ENCODE results near the gene RNF222.

Gene RNF222

DNA sequence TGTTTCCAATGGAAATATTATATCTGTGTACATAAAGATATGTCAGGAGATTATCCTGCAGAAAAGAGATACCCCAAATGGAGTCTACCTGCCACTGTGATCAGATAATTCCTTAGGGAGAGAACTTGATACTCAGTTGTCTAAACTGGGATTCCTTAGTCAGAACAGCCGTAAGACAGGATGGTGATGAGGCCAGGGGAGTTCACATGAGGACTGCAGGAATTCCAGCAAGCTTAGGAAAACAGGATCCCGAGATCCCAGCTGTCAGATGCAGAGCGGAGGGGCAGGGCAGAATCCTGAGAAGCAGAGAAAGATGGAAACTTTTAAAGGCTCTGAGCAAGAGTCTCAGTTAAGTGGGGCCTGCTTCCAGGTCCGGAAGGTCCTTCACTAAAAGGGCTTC lies 25.8 kb downstream of the RNF222 start:
- Histone ChIP-seq H3K4me1 (ENCODE audit: control insufficient read depth, insufficient read depth, low read length) (peaks cover 2% of the 10 kb centered on the region), H3K27me3 (ENCODE audit: control insufficient read depth, insufficient read depth, low read length) (no peaks in the 10 kb centered on the region), H3K9ac (ENCODE audit: low read length) (no peak overlapping the region), H3K27ac (ENCODE audit: low read depth, low read length) (no peak overlapping the region), H3K36me3 (ENCODE audit: control insufficient read depth, insufficient read depth, low read length) (peaks cover 6% of the 10 kb centered on the region), H3K4me3 (ENCODE audit: low read length) (no peak overlapping the region)

DNA sequence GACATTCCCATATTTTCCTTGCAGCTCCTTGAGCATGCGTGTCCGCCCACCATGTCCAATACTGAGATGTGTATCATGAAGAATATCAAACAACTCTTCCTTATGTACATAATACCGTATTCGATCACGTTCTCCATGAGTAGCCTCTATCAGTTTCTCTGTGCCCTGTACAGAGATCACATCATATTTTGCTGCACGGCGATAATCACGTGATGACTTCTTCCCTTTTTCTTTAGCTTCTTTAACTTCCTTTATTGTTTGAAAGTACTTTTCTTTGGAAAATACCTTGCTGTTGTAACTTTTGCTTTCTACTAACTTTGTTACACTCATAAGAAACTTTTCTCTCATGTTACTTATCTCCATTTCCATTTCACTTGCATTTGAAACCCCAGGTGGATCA lies 27.7 kb downstream of the RNF222 start:
- Histone ChIP-seq H3K27ac (ENCODE audit: low read depth, low read length) (no peak overlapping the region), H3K4me3 (ENCODE audit: low read length) (no peak overlapping the region), H3K36me3 (ENCODE audit: control insufficient read depth, insufficient read depth, low read length) (peaks cover 6% of the 10 kb centered on the region), H3K4me1 (ENCODE audit: control insufficient read depth, insufficient read depth, low read length) (no peaks in the 10 kb centered on the region), H3K9ac (ENCODE audit: low read length) (no peak overlapping the region), H3K27me3 (ENCODE audit: control insufficient read depth, insufficient read depth, low read length) (no peaks in the 10 kb centered on the region)

DNA sequence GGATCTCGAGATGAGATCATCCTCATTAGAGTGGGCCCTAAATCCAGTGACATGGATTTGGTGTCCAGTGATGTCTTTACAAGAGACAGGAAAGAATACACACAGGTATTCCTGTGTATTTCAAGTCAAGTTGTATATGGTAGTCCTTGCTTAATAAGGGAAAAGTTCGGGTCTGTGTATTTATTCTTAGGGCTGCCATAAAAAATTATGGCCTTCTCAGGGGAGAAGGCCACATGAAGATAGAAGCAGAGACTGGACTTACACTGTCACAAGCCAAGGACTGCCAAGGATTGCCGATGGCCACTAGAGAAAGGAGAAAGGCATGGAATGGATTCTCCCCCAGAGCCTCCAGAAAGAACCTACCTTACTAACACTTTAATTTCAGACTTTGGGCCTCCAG lies 29.4 kb downstream of the RNF222 start:
- Histone ChIP-seq H3K9ac (ENCODE audit: low read length) (no peak overlapping the region), H3K27ac (ENCODE audit: low read depth, low read length) (no peak overlapping the region), H3K4me3 (ENCODE audit: low read length) (no peak overlapping the region), H3K36me3 (ENCODE audit: control insufficient read depth, insufficient read depth, low read length) (peaks cover 6% of the 10 kb centered on the region), H3K27me3 (ENCODE audit: control insufficient read depth, insufficient read depth, low read length) (no peaks in the 10 kb centered on the region), H3K4me1 (ENCODE audit: control insufficient read depth, insufficient read depth, low read length) (no peaks in the 10 kb centered on the region)

DNA sequence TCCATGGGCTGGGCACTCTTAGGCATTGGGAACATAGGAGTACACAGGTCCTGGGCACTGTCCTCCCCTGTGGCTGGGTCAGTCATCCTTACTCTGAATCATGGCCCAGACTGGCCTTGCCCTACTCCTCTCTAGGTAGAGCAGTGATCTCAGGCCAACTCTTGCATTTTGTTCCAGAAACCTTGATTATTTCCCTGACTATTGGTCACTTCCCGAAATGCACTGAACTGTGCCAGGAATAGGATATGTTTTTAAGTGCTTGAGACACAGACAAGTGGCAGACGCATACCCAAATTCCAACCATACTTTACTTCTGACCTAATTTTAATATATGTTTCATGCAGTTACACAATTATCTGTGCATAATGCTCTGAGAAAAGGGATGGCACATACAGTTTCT lies 31.4 kb downstream of the RNF222 start:
- Histone ChIP-seq H3K36me3 (ENCODE audit: control insufficient read depth, insufficient read depth, low read length) (peaks cover 6% of the 10 kb centered on the region), H3K4me3 (ENCODE audit: low read length) (no peak overlapping the region), H3K4me1 (ENCODE audit: control insufficient read depth, insufficient read depth, low read length) (no peaks in the 10 kb centered on the region), H3K27me3 (ENCODE audit: control insufficient read depth, insufficient read depth, low read length) (no peaks in the 10 kb centered on the region), H3K9ac (ENCODE audit: low read length) (no peak overlapping the region), H3K27ac (ENCODE audit: low read depth, low read length) (no peak overlapping the region)

DNA sequence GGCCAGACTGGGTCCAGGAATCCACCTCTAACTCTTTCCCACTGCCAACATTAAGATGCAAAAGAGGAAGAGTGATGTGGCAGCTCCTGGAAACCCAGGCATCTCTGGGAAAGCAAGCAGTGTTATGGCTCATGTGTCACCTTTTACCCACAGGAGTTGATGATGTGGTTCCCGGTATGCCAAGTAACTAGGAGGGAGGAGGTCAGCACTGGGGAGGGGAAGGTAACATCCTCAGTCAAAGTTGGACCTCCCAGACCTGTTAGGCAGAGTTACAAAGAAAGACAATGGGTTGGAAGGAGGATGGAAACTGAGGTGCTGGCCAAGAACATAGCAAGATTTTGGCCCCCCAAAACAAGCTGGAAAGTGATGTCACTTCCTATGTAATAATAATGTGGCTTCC lies 32.5 kb downstream of the RNF222 start:
- Histone ChIP-seq H3K27ac (ENCODE audit: low read depth, low read length) (no peak overlapping the region), H3K4me1 (ENCODE audit: control insufficient read depth, insufficient read depth, low read length) (no peaks in the 10 kb centered on the region), H3K4me3 (ENCODE audit: low read length) (no peak overlapping the region), H3K27me3 (ENCODE audit: control insufficient read depth, insufficient read depth, low read length) (no peaks in the 10 kb centered on the region), H3K9ac (ENCODE audit: low read length) (no peak overlapping the region), H3K36me3 (ENCODE audit: control insufficient read depth, insufficient read depth, low read length) (peaks cover 6% of the 10 kb centered on the region)

DNA sequence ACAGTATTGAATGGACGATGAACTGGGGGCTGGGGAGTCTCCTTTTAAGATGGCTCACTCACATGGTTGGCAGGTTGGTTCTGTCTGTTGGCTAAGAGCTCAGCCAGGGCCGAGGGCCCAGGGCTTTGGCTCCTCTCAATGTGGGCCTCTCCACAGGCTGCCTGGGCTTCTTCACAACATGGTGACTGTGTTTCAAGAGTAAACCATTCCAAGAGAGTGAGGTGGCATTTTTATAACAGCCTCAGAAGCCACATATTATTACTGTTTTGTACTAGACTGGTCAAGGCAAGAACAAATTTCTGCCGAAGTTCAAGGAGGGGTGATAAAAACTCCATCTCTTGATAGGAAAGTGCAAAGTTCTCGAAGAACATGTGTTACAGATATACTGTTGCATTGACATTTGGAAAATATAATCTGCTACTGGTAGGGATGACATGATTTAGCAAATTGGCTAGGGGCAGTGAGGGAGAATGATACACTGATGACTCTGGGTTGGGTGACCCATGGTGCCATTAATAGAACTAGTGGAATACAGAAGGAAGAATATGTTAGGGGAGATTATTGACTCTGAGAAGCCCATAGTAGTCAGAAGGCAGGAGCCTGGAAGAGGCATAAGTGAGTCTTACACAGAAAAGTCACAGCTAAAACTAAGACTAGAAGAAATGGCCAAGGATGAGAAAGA lies 34.8 kb downstream of the RNF222 start:
- Histone ChIP-seq H3K4me3 (ENCODE audit: low read length) (no peak overlapping the region), H3K27me3 (ENCODE audit: control insufficient read depth, insufficient read depth, low read length) (no peaks in the 10 kb centered on the region), H3K27ac (ENCODE audit: low read depth, low read length) (no peak overlapping the region), H3K9ac (ENCODE audit: low read length) (no peak overlapping the region), H3K4me1 (ENCODE audit: control insufficient read depth, insufficient read depth, low read length) (no peaks in the 10 kb centered on the region), H3K36me3 (ENCODE audit: control insufficient read depth, insufficient read depth, low read length) (no peaks in the 10 kb centered on the region)

DNA sequence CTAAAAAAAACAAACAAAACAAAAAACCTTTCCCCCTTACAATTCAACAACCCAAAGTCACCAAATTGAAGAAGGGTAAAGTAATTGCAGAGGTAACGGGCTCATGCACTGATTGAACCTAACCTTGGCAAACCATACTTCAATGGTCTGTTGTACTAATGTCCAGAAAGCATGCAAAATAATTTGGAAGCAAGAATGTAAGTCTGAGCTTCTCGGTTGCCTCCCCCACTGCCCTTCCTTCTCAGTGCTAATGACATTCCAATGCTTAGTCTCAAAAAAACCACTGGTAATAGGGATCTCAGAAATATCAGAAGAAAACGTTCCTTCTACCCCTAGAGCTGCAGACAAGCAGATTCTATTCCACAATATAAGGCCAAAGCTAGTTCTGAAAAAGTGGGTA lies 36.9 kb downstream of the RNF222 start:
- H3K9ac ChIP-seq (ENCODE audit: low read length): no peak overlapping the region
- no peak overlapping the region for H3K4me3 ChIP-seq (ENCODE audit: low read length)
- H3K36me3 ChIP-seq (ENCODE audit: control insufficient read depth, insufficient read depth, low read length): no peaks in the 10 kb centered on the region
- no peak overlapping the region for H3K27ac ChIP-seq (ENCODE audit: low read depth, low read length)
- H3K4me1 ChIP-seq (ENCODE audit: control insufficient read depth, insufficient read depth, low read length): no peaks in the 10 kb centered on the region
- no peaks in the 10 kb centered on the region for H3K27me3 ChIP-seq (ENCODE audit: control insufficient read depth, insufficient read depth, low read length)

DNA sequence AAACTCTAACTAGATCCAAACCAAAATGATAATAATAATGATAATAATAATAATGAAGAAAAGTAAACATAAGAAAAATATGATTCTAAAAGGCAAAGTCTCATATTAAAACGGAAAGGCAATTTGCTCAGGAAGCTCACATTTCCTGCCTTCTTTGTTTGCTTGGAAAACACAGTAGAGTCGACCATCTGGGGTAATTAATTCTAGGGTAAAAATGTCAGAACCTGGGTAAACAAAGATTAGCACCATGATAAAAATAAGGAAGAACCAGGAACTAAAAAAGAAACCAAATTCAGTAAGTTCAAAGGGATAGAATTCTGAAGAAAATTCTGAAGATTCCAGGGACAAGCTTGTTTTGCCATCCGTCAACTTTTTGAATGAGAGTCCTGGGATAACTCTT lies 37.4 kb downstream of the RNF222 start:
- no peak overlapping the region for H3K4me3 ChIP-seq (ENCODE audit: low read length)
- H3K27ac ChIP-seq (ENCODE audit: low read depth, low read length): no peak overlapping the region
- H3K4me1 ChIP-seq (ENCODE audit: control insufficient read depth, insufficient read depth, low read length): no peaks in the 10 kb centered on the region

DNA sequence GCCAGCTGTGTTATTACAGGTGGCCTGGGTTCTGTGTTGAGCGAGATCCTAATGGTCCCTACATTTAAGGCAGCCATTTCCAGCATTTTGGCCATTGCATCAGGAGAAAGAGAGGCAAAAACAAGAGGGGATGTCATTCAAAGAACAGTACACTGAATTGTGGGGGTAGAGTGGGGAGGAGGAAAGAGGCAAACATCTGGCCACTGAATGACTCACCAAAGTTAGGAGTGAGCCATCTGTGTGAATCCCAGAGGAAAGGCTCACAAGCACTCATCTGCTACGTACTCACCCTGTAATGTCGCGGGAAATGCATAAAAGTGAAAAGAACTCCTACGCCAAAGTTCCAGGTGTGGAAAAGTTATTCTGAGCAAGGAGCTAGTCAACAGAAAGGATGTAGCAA lies 37.9 kb downstream of the RNF222 start:
- H3K4me3 ChIP-seq (ENCODE audit: low read length): no peak overlapping the region
- no peaks in the 10 kb centered on the region for H3K4me1 ChIP-seq (ENCODE audit: control insufficient read depth, insufficient read depth, low read length)
- no peaks in the 10 kb centered on the region for H3K27me3 ChIP-seq (ENCODE audit: control insufficient read depth, insufficient read depth, low read length)
- peak overlapping the region; percentile 18 for H3K27ac ChIP-seq (ENCODE audit: low read depth, low read length)
- H3K9ac ChIP-seq (ENCODE audit: low read length): no peak overlapping the region
- H3K36me3 ChIP-seq (ENCODE audit: control insufficient read depth, insufficient read depth, low read length): no peaks in the 10 kb centered on the region

More for the DNA sequence above, 37.4 kb downstream of the RNF222 start:
- Histone ChIP-seq H3K9ac (ENCODE audit: low read length) (no peak overlapping the region), H3K36me3 (ENCODE audit: control insufficient read depth, insufficient read depth, low read length) (no peaks in the 10 kb centered on the region), H3K27me3 (ENCODE audit: control insufficient read depth, insufficient read depth, low read length) (no peaks in the 10 kb centered on the region)

DNA sequence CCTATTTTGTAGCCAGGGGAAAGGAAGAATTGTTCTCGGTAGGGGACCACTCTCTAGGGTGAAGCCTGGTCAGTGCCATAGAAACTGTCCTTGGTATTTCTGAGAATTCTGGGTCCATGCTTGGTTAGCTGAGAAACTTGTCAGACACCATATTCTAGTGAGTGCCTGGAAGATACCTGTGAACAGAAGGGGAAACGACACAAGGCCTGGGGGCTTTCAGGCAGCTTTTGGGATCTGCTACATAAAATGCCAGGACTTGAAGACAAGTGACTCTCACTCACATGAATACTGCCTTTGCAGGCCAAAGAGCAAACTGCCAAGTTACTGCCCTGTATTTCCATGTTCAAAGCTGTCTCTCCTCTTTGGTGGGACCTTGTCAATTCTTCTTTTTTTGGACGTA lies 39.7 kb downstream of the RNF222 start:
- Histone ChIP-seq H3K27ac (ENCODE audit: low read depth, low read length) (no peak overlapping the region), H3K4me1 (ENCODE audit: control insufficient read depth, insufficient read depth, low read length) (no peaks in the 10 kb centered on the region), H3K36me3 (ENCODE audit: control insufficient read depth, insufficient read depth, low read length) (no peaks in the 10 kb centered on the region), H3K9ac (ENCODE audit: low read length) (no peak overlapping the region), H3K4me3 (ENCODE audit: low read length) (no peak overlapping the region), H3K27me3 (ENCODE audit: control insufficient read depth, insufficient read depth, low read length) (no peaks in the 10 kb centered on the region)

DNA sequence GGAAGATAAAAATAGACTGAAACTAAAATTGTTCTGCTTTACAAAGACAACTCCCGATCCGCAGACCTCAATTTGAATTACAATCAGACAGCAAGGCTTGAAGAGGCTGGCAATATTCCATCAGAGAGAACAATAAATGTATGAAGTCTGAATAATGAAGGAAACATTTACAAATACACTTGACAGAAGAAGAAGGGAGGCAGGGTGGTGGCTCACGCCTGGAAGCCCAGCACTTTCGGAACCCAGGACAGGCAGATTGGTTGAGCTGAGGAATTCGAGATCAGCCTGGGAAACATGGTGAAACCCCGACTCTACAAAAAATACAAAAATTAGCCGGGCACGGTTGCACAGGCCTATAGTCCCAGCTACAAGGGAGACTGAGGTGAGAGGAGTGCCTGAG lies 43.4 kb downstream of the RNF222 start:
- H3K27ac ChIP-seq (ENCODE audit: low read depth, low read length): no peak overlapping the region
- no peak overlapping the region for H3K9ac ChIP-seq (ENCODE audit: low read length)
- no peaks in the 10 kb centered on the region for H3K27me3 ChIP-seq (ENCODE audit: control insufficient read depth, insufficient read depth, low read length)
- H3K36me3 ChIP-seq (ENCODE audit: control insufficient read depth, insufficient read depth, low read length): no peaks in the 10 kb centered on the region
- H3K4me1 ChIP-seq (ENCODE audit: control insufficient read depth, insufficient read depth, low read length): no peaks in the 10 kb centered on the region
- no peak overlapping the region for H3K4me3 ChIP-seq (ENCODE audit: low read length)

DNA sequence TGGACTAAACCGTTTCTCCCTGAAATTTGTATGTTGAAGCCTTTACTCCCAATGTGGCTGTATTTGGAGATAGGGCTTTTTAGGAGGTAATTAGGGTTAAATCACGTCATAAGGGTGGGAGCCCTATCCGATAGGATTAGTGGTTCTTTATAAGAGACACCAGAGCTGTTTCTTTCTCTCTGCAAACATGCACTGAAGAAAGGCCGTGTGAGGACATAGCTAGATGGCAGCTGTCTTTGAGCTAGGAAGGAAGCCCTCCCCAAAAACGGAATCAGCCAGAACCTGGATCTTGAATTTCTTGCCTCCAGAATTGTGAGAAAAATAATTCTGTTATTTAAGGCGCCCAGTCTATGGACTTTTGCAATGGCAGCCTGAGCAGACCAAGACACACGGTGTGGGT lies 43.9 kb downstream of the RNF222 start:
- H3K4me1 ChIP-seq (ENCODE audit: control insufficient read depth, insufficient read depth, low read length): no peaks in the 10 kb centered on the region
- no peaks in the 10 kb centered on the region for H3K27me3 ChIP-seq (ENCODE audit: control insufficient read depth, insufficient read depth, low read length)
- no peak overlapping the region for H3K9ac ChIP-seq (ENCODE audit: low read length)
- no peak overlapping the region for H3K27ac ChIP-seq (ENCODE audit: low read depth, low read length)
- no peaks in the 10 kb centered on the region for H3K36me3 ChIP-seq (ENCODE audit: control insufficient read depth, insufficient read depth, low read length)
- no peak overlapping the region for H3K4me3 ChIP-seq (ENCODE audit: low read length)

DNA sequence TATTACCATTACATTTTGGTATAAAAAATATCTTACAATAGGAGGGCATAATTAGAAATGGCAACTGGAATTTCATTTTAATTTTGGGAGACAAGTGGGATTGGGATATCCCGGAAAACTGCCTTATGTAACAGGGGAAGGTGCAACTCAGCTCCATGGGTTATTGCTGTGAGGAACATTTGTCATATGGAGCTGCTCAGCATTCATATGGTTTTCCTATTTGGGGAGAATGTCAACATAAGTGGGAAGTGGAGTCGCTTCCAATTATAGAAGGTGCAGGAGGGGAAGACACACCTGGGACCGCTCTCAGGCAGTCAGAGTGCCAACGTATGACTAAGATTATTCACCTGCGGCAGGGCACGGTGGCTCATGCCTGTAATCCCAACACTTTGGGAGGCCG lies 47.3 kb downstream of the RNF222 start:
- Histone ChIP-seq H3K4me3 (ENCODE audit: low read length) (no peak overlapping the region), H3K27me3 (ENCODE audit: control insufficient read depth, insufficient read depth, low read length) (no peaks in the 10 kb centered on the region), H3K9ac (ENCODE audit: low read length) (no peak overlapping the region), H3K36me3 (ENCODE audit: control insufficient read depth, insufficient read depth, low read length) (no peaks in the 10 kb centered on the region), H3K4me1 (ENCODE audit: control insufficient read depth, insufficient read depth, low read length) (no peaks in the 10 kb centered on the region), H3K27ac (ENCODE audit: low read depth, low read length) (no peak overlapping the region)
